Effector CD4-positive, alpha-beta T cell (primary cell): Measurements from ENCODE around the gene RAB40AL. TPM values are rescaled to one million over a fixed set of nuclear protein-coding genes. Genes with fewer than 3 reads are reported as not detected.
"Not testable (repeated sequence)": the region's sequence is repeated elsewhere in the genome, so short reads cannot be mapped to it uniquely, and the experiment has no call there.

ENCODE experiments used
- DNase-seq: peaks from one replicate; pipeline ENCODE4 v3.0.0-alpha.2; 2020
- total RNA-seq: gene quantifications from one replicate; lab custom pipeline; 2026; lab: John Stamatoyannopoulos, UW

Gene RAB40AL, protein sequence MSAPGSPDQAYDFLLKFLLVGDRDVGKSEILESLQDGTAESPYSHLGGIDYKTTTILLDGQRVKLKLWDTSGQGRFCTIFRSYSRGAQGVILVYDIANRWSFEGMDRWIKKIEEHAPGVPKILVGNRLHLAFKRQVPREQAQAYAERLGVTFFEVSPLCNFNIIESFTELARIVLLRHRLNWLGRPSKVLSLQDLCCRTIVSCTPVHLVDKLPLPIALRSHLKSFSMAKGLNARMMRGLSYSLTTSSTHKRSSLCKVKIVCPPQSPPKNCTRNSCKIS
- not detected for total RNA-seq

DNA sequence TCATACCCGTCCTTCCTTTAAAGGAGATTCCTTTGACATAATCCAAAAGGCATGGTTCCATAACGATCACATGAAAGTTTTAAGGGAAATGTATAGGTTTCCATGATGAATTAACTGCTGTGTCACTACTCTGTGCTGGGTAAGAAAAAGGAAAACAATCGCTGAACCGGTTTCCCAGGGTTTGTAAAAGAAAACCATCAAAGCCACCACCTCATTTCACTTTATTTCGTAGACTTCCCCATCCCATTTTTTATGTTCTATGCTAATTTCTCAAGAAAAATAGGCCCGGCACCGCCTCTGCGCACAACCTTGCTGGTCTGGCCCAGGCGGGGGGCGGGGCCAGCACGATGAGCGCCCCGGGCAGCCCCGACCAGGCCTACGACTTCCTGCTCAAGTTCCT lies at the start of gene RAB40AL:
Gene RAB40AL (plus strand): TSS at position 301 of the 400 bp plus-strand sequence. CDS start 47 bp downstream, at position 348.
- not testable (repeated sequence) for DNase-seq

GRCh38 chrX:102887687-102888086 lies 49.4 kb upstream of the RAB40AL start:
- DNase-seq, result no peak

DNA sequence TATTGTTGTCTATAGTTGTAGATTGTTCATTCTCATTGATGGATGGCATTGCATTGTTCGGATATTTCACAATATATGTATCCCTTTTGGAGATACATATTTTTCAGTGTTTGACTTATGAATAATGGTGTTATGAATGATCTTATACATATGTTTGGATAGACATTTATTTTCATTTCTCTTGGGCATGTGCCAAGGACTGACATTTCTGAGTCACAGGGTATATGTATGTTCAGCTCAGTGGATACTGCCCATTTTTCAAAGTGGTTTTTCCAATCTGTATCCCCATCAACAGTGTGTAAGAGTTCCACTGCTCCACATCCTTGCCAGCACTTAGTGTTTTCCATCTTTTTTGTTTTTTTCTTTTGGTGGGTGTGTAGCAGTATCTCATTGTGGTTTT lies 45.0 kb upstream of the RAB40AL start:
- DNase-seq, result no peak

GRCh38 chrX:102899940-102900916 lies 36.8 kb upstream of the RAB40AL start:
- DNase-seq, result peak; percentile 55

GRCh38 chrX:102902355-102902754 lies 34.7 kb upstream of the RAB40AL start:
- DNase-seq, result no peak

DNA sequence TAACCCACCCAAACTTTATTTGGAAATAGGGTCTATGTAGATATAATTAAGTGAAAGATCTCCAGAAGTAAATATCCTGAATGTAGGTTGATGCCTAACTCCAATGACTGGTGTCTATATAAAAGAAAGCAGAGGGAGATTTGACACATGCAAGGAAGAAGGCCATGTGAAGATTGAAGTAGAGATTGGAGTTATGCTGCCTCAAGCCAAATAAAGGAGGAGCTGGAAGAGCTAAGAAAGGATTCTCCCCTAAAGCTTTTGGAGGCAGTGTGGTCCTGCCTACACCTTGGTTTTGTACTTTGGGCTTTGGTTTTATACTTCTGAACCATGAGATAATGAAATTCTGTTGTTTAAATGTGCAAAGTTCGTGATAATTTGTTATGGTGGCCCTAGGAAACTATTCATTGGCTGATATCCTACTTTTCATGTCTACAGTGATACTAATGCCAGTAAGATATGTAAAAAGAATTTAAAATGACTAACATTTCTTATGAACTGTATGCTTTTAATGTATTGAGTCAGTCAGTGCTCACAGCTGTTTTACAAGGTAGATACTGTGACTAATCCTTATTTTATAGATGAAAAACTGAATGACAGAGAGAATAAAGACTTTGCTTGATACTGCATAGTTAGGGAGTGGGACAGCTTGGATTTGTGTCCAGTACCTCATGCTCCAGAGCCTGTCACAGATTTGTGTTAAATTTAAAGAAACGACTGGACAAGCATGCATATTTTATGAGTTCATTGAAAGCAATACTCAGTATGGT lies 5.9 kb upstream of the RAB40AL start:
- no peak for DNase-seq

DNA sequence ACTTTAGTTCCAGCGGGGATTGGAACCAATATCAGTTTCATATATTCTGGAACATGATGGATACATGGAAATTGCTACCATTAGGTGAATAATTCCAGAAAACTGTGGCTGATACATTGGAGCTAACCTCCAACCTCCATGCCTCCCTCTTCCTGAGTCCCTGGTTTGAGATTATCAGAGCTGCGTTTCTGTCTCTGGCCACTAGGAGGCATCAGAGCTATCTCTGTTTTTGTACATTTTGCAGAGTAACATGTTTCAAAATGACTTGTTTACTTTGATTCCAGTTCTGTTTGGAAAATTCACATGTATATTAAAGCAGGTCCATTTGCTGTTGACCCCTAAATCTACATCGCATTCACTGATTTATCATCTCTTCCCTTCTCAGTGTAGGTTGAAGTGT lies 2.4 kb upstream of the RAB40AL start:
- DNase-seq, result peak; percentile 7

DNA sequence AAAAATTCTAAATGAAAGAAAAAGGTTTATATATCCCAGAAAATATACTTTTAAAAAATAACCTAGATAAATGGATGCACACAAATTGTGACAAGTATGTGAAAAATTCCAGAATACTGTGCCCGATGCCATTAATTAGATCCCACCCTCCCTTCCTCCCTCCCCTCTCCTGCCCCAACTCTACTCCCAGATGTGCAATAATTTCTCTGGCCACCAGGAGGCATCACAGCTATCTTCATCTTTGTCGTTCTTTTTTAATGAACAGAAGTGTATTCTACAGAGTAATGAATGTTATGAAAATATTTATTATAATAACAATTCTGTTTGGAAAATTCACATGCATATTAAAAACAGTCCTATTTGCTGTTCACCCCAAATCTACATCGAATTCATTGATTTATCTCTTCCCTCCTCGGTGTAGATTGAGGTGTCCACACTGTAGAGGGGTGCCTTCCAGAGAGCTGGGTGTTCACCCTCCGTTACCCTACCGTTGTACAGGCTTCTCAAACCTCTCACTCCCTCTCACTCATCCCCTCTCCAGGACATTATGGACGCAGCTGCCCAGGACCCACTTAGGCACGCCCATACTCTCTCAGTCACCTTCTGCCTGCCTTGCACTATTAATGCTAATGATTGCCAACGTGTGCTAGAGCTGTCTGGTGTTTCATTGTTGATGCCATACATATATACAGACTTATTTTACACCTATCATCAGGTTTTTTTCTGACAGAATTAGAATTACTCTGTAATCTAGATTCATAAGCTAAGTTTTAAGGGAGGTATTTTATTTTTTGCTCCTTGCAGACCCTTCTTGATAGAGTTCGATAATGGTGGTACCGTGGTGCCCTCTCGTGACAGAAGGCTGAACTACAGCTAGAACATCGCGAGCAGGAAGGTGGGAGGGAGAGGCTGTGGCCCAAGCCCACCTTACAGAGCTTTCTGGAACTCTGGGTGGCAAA lies 14.1 kb downstream of the RAB40AL start:
- peak; percentile 36 for DNase-seq

- DNase-seq, result no peak
These were observed 20.7 kb downstream of the RAB40AL start for GRCh38 chrX:102957751-102958150.

- DNase-seq, result no peak
These were observed 21.7 kb downstream of the RAB40AL start for GRCh38 chrX:102958794-102959193.

- no peak for DNase-seq
These were observed 22.4 kb downstream of the RAB40AL start for GRCh38 chrX:102959471-102959870.

GRCh38 chrX:102963955-102964354 lies 26.9 kb downstream of the RAB40AL start:
- DNase-seq, result no peak

DNA sequence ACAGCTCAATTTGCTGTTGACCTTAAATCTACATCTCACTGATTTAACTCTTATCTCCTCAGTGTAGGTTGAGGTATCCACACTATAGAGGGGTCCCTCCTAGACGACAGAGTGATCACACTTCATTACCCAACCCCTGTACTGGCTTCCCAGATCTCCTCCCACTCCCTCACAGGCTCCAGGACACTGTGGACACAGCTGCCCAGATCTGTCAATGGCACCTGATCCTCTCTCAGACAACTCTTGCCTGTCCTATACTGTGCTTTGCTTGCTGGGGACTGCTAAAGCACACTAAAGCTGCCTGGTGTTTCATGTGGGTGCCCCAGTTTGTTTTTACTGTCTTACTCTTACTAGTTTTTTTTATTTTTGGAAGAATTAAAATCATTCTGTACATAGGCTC lies 27.9 kb downstream of the RAB40AL start:
- no peak for DNase-seq

- no peak for DNase-seq
These were observed 29.6 kb downstream of the RAB40AL start for GRCh38 chrX:102966701-102967100.

DNA sequence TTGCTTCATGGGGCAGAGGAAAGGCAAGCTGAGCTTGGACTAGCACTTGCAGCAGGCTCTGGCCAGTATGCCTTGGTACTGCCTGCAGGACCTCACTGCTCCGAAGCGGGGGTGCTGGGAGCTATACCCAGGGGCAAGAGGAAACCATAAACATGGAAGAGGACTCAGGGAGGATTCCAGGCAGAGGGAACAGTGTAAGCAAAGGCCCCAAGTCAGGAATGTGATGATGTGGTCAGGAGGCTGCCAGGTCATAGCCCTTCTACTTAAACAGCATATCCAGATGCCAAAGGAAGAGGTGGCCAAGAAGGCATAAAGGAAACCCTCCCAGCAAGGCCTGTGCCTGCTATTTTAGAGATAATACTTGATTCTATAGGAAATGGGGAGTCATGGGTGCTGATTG lies 31.1 kb downstream of the RAB40AL start:
- DNase-seq, result no peak

DNA sequence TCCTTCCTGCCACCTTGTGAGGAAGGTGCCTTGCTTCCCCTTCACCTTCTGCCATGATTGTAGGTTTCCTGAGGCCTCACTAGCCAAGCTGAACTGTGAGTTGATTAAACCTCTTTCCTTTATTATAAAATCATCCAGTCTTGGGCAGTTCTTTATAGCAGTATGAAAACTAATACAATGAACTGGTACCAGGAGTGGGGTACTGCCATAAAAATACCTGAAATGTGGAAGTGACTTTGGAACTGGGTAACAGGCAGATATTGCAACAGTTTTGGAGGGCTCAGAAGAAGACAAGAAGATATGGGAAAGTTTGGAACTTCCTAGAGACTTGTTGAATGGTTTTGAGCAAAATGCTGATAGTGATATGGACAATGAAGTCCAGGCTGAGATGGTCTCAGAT lies 34.5 kb downstream of the RAB40AL start:
- DNase-seq, result not testable (repeated sequence)

- DNase-seq, result no peak
These were observed 37.9 kb downstream of the RAB40AL start for GRCh38 chrX:102975016-102975415.

- DNase-seq, result no peak
These were observed 39.2 kb downstream of the RAB40AL start for GRCh38 chrX:102976286-102976685.

GRCh38 chrX:102976793-102977495 lies 39.9 kb downstream of the RAB40AL start:
- DNase-seq, result no peak

DNA sequence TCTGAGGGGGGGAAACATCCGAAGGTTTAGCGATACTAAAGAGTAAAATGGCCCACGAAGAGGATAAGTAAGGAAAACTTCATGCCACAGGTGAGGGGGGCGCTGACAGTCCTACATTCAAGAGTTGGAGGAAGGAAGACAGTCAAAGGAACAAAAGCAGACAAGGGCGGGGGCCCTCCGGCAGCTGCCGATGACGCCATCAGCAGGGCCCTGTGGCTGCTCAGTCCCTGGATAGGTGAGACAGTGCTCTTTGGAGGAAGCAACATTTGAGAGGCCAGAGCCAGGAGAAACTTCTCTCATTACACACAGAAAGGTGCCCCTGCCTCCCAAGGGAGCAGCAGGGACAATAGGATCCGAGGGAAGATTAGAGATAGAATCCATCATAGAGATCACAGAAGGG lies 41.5 kb downstream of the RAB40AL start:
- no peak for DNase-seq

DNA sequence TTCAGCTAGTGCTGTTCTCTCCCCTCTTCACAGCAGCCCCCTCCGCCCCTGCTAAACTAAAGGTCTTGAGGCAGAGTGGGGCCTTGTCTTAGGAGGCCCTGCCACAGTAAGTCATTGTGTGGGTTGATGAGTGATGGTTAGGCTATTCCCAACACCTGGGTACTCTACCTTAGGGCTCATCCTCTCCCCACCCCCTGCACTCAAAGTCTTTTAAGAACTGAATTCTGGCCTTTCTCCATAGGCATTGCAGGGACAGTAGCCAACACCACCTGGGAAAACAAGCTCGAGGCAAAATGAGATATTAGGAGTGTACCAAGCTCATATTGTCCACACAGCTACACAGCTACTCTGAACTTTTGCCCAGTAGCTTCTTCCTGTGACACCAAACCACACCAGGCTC lies 42.5 kb downstream of the RAB40AL start:
- DNase-seq, result no peak
